HCT116 (cell line): ENCODE data around the gene TJP2. TPM values are rescaled to one million over a fixed set of nuclear protein-coding genes. Genes with fewer than 3 reads are reported as not detected.

Experiments used
- ATAC-seq: fragments of 200-7000 bp; cut with Tn5 transposase; 2 replicates; pipeline ENCODE4 v1.9.1; 2020; ENCODE audit warnings: mild to moderate bottlenecking, moderate library complexity
- BruUV-seq: library from RNA; stranded (reverse); fragments of 400-500 nt; replicated peaks from 2 replicates; lab custom pipeline; 2021; lab: Mats Ljungman, UMichigan
- CTCF ChIA-PET: fragments of 300-600 bp; sonication (Branson Sonifier 250); formaldehyde crosslinking; loops from one replicate; lab custom pipeline; 2021; ENCODE audit warnings: antibody characterized with exemption; lab: Charles Lee
- POLR2A ChIA-PET: fragments of 300-600, 350-600 bp; sonication (Branson Sonifier 250); formaldehyde crosslinking; loops from one replicate; lab custom pipeline; 2021; ENCODE audit warnings: antibody characterized with exemption; lab: Charles Lee
- RAD21 ChIA-PET, 2 experiments: fragments of 300-600 bp; sonication (Branson Sonifier 250); formaldehyde crosslinking; loops; one replicate each; lab custom pipeline; 2023; ENCODE audit warnings: low total read pairs in 2 of 2; ENCODE audit not compliant: uncharacterized antibody in 2 of 2, unreplicated experiment in 2 of 2, low non-redundant PET in 1 of 2; lab: Charles Lee
- DNase-seq: peaks from one replicate; pipeline ENCODE4 v3.0.0-alpha.2; 2010; ENCODE audit warnings: low read depth, low spot score
- H2AFZ ChIP-seq: fragments of 200-600 bp; shearing (Covaris generic), sonication (generic); 2 replicates; pipeline ENCODE4 v1.6.1; 2017; ENCODE audit warnings: low read depth, mixed run types, mixed read lengths, antibody characterized with exemption, low read length; ENCODE audit not compliant: poor library complexity, severe bottlenecking
- H3K27ac ChIP-seq: 2 replicates; pipeline ENCODE4 v1.5.1; 2012; ENCODE audit warnings: low read depth, low read length
- H3K27me3 ChIP-seq: fragments of 200-600 bp; sonication (generic); 2 replicates; pipeline ENCODE4 v1.6.1; 2016; ENCODE audit warnings: mixed run types, low read length, mixed read lengths; ENCODE audit not compliant: insufficient read depth
- H3K36me3 ChIP-seq, 2 experiments: fragments of 200-500 bp in 1 of 2; fragments of 200-600 bp in 1 of 2; sonication (Bioruptor generic) in 1 of 2; sonication (generic) in 1 of 2; 2 replicates each; pipeline versions ENCODE4 v1.5.1 to v1.6.1; 2014 to 2016; ENCODE audit warnings: low read length in 2 of 2, inconsistent platforms in 1 of 2, mixed read lengths in 1 of 2, mixed run types in 1 of 2; ENCODE audit not compliant: insufficient read depth in 2 of 2, control insufficient read depth in 1 of 2
- H3K4me1 ChIP-seq, 2 experiments: fragments of 200-600 bp in 1 of 2; sonication (generic) in 1 of 2; 2 replicates each; pipeline versions ENCODE4 v1.5.1 to v1.6.1; 2012 to 2017; ENCODE audit warnings: low read length in 2 of 2, inconsistent platforms in 1 of 2, mild to moderate bottlenecking in 1 of 2, mixed read lengths in 1 of 2, mixed run types in 1 of 2, moderate library complexity in 1 of 2; ENCODE audit not compliant: insufficient read depth in 2 of 2, control insufficient read depth in 1 of 2
- H3K4me2 ChIP-seq: fragments of 200-600 bp; sonication (generic); 2 replicates; pipeline ENCODE4 v1.6.1; 2017; ENCODE audit warnings: mixed run types, low read length, mixed read lengths
- H3K4me3 ChIP-seq, 2 experiments: fragments of 200-600 bp in 1 of 2; sonication (generic) in 1 of 2; replicated peaks in 1 of 2; 2 replicates each; pipeline ENCODE4 v1.5.1; 2011 to 2016; ENCODE audit warnings: low read length in 2 of 2, control low read depth in 1 of 2, low read depth in 1 of 2, mild to moderate bottlenecking in 1 of 2, mixed read lengths in 1 of 2, mixed run types in 1 of 2
- H3K79me2 ChIP-seq: fragments of 200-600 bp; sonication (generic); 2 replicates; pipeline ENCODE4 v1.6.1; 2017; ENCODE audit warnings: mild to moderate bottlenecking, mixed run types, low read length, moderate library complexity, mixed read lengths; ENCODE audit not compliant: insufficient read depth
- H3K9ac ChIP-seq: fragments of 200-600 bp; sonication (generic); 2 replicates; pipeline ENCODE4 v1.6.1; 2016; ENCODE audit warnings: low read length, mixed read lengths
- H3K9me2 ChIP-seq: fragments of 200-600 bp; sonication (generic), shearing (Covaris generic); 2 replicates; pipeline ENCODE4 v1.6.1; 2017; ENCODE audit warnings: mixed run types, mild to moderate bottlenecking, moderate library complexity; ENCODE audit not compliant: insufficient read depth
- H3K9me3 ChIP-seq, 2 experiments: fragments of 200-500 bp in 1 of 2; fragments of 200-600 bp in 1 of 2; sonication (Bioruptor generic) in 1 of 2; sonication (generic) in 1 of 2; 2 replicates each; pipeline ENCODE4 v1.6.1; 2014 to 2017; ENCODE audit warnings: low read length in 2 of 2, mixed read lengths in 2 of 2, inconsistent platforms in 1 of 2, low read depth in 1 of 2, mild to moderate bottlenecking in 1 of 2, mixed run types in 1 of 2, moderate library complexity in 1 of 2; ENCODE audit not compliant: control insufficient read depth in 1 of 2, insufficient read depth in 1 of 2
- H4K20me1 ChIP-seq: fragments of 200-600 bp; sonication (generic), shearing (Covaris generic); 2 replicates; pipeline ENCODE4 v1.6.1; 2017; ENCODE audit warnings: mixed run types, mild to moderate bottlenecking, moderate library complexity; ENCODE audit not compliant: insufficient read depth
- CBX3 ChIP-seq: IDR thresholded peaks from 2 replicates; pipeline ENCODE4 v1.6.1; 2012; ENCODE audit warnings: low read depth
- CEBPB ChIP-seq: IDR thresholded peaks from 2 replicates; pipeline ENCODE4 v1.6.1; 2012; ENCODE audit warnings: low read depth
- EGR1 ChIP-seq: IDR thresholded peaks from 2 replicates; pipeline ENCODE4 v1.6.1; 2012; ENCODE audit warnings: low read depth
- ELF1 ChIP-seq: IDR thresholded peaks from 2 replicates; pipeline ENCODE4 v1.6.1; 2012; ENCODE audit warnings: low read depth, borderline replicate concordance
- EZH2 ChIP-seq: fragments of 200-600 bp; sonication (generic); IDR thresholded peaks from 2 replicates; pipeline ENCODE4 v1.6.1; 2017; ENCODE audit warnings: antibody characterized with exemption, mixed run types
- EZH2phosphoT487 ChIP-seq: fragments of 200-600 bp; IDR thresholded peaks from 2 replicates; pipeline ENCODE4 v1.6.1; 2018; ENCODE audit warnings: antibody characterized with exemption, borderline replicate concordance
- FOSL1 ChIP-seq: IDR thresholded peaks from 2 replicates; pipeline ENCODE4 v1.6.1; 2012; ENCODE audit warnings: low read depth
- JUND ChIP-seq: IDR thresholded peaks from 2 replicates; pipeline ENCODE4 v1.6.1; 2012
- POLR2AphosphoS5 ChIP-seq: IDR thresholded peaks from 2 replicates; pipeline ENCODE4 v1.6.1; 2011; ENCODE audit warnings: mild to moderate bottlenecking, low read depth, low read length, moderate library complexity
- RAD21 ChIP-seq: IDR thresholded peaks from 2 replicates; pipeline ENCODE4 v1.6.1; 2012; ENCODE audit warnings: low read depth, mild to moderate bottlenecking
- SIN3A ChIP-seq: IDR thresholded peaks from 2 replicates; pipeline ENCODE4 v1.6.1; 2012; ENCODE audit warnings: low read depth
- SP1 ChIP-seq: IDR thresholded peaks from 2 replicates; pipeline ENCODE4 v1.6.1; 2012; ENCODE audit warnings: low read depth
- SRF ChIP-seq: IDR thresholded peaks from 2 replicates; pipeline ENCODE4 v1.6.1; 2012; ENCODE audit warnings: low read depth
- ZNF274 ChIP-seq: fragments of 200-500 bp; sonication (Bioruptor generic); IDR thresholded peaks from 2 replicates; pipeline ENCODE4 v1.6.1; 2014; ENCODE audit warnings: mild to moderate bottlenecking, low read depth, low read length, inconsistent platforms
- intact Hi-C: fragments of 100-400 bp; cut with micrococcal nuclease; formaldehyde crosslinking; loops from 2 replicates; pipeline ENCODE4 v1.10.0; 2022
- total RNA-seq: library from RNA; stranded (reverse); gene quantifications from one replicate; pipeline ENCODE4 v1.2.1, GENCODE V29; 2021; ENCODE audit not compliant: unreplicated experiment
- TF ChIP-seq, protein P1 (sequence below): IDR thresholded peaks from 2 replicates; pipeline ENCODE4 v1.6.1; 2012; ENCODE audit warnings: low read depth
- TF ChIP-seq, protein P2 (sequence below): IDR thresholded peaks from 2 replicates; pipeline ENCODE4 v1.6.1; 2012

Gene TJP2
- total RNA-seq, 1 experiment from 2014 or later, result 39.7 TPM

DNA sequence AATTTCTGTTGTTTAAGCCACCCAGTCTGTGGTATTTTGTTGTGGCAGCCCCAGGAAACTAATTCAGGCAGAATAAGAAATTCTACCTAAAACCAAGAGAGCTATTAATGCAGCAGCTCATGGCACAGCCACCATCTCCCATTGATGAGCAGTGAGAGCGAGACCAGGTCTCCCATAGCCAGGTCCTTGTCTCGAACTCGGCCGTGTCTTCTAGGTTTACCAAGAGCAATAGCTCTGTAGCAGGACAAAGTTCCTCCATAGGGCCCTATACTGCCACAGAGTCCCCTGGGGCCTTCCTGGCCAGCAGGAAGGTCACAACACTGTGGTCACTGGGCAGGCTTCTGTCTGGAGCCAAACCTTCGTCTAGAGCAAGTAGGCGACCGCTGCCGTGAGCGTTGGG lies 34.5 kb upstream of the TJP2 start:
- no peak overlapping the region for H3K4me2 ChIP-seq
- RAD21 ChIA-PET, result no interaction called here
- DNase-seq, result no peak
- peaks cover 14% of the 10 kb centered on the region; the same call in 1 of the 2 replicates for H3K79me2 ChIP-seq
- CTCF ChIA-PET, result no interaction called here
- H3K4me3 ChIP-seq, result no peak overlapping the region
- POLR2A ChIA-PET, result no interaction called here
- H3K9me2 ChIP-seq, result no peaks in the 10 kb centered on the region
- BruUV-seq, result no TSS peak
- H4K20me1 ChIP-seq, result no peaks in the 10 kb centered on the region
- TF ChIP-seq JUND, result no peak
- no peak for TF ChIP-seq SRF
- no peak for TF ChIP-seq FOSL1
- TF ChIP-seq SIN3A, result no peak
- TF ChIP-seq EGR1, result no peak
- no peak for TF ChIP-seq ELF1
- TF ChIP-seq, protein P1, sequence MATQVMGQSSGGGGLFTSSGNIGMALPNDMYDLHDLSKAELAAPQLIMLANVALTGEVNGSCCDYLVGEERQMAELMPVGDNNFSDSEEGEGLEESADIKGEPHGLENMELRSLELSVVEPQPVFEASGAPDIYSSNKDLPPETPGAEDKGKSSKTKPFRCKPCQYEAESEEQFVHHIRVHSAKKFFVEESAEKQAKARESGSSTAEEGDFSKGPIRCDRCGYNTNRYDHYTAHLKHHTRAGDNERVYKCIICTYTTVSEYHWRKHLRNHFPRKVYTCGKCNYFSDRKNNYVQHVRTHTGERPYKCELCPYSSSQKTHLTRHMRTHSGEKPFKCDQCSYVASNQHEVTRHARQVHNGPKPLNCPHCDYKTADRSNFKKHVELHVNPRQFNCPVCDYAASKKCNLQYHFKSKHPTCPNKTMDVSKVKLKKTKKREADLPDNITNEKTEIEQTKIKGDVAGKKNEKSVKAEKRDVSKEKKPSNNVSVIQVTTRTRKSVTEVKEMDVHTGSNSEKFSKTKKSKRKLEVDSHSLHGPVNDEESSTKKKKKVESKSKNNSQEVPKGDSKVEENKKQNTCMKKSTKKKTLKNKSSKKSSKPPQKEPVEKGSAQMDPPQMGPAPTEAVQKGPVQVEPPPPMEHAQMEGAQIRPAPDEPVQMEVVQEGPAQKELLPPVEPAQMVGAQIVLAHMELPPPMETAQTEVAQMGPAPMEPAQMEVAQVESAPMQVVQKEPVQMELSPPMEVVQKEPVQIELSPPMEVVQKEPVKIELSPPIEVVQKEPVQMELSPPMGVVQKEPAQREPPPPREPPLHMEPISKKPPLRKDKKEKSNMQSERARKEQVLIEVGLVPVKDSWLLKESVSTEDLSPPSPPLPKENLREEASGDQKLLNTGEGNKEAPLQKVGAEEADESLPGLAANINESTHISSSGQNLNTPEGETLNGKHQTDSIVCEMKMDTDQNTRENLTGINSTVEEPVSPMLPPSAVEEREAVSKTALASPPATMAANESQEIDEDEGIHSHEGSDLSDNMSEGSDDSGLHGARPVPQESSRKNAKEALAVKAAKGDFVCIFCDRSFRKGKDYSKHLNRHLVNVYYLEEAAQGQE, result no peak
- no peak for TF ChIP-seq POLR2AphosphoS5
- TF ChIP-seq EZH2phosphoT487, result no peak
- no peak for TF ChIP-seq RAD21
- TF ChIP-seq EZH2, result no peak
- TF ChIP-seq CBX3, result no peak
- no peak for TF ChIP-seq SP1
- TF ChIP-seq CEBPB, result no peak
- TF ChIP-seq, protein P2, sequence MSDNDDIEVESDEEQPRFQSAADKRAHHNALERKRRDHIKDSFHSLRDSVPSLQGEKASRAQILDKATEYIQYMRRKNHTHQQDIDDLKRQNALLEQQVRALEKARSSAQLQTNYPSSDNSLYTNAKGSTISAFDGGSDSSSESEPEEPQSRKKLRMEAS, result no peak
- TF ChIP-seq ZNF274, result no peak
- no peaks in the 10 kb centered on the region for H3K9me3 ChIP-seq
- H3K4me1 ChIP-seq, result no peaks in the 10 kb centered on the region
- no peak overlapping the region for H2AFZ ChIP-seq
- no peaks in the 10 kb centered on the region; a peak in 1 of 4 replicates for H3K36me3 ChIP-seq
- no peak overlapping the region for H3K27ac ChIP-seq
- no peaks in the 10 kb centered on the region for H3K27me3 ChIP-seq
- no peak overlapping the region for H3K9ac ChIP-seq
- no peak for ATAC-seq
- intact Hi-C loops, result no loop called here
